ENCODE results near the gene PHKA2.

PHKA2 gene

DNA sequence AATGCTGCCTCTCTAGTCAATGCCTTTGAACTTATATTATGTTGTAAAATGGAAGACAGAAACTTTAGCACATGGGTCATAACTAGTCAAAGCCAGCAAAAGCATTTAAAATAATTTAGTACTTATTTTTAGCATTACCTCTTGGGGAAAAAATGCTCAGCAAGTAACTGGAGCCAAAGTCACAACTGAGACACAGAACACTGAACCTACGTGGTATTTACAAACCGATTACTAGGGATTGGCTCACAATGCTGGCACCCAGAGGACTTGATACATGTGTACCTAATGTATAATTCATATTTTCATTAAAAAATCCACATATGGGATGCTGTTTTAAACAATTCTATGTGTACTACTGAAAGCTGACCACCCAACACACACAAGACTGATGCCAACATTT, 38.4 kb downstream of the PHKA2 start:
- intact Hi-C loops (cut with DNase I), result no loop called here
- no peak for DNase-seq

DNA sequence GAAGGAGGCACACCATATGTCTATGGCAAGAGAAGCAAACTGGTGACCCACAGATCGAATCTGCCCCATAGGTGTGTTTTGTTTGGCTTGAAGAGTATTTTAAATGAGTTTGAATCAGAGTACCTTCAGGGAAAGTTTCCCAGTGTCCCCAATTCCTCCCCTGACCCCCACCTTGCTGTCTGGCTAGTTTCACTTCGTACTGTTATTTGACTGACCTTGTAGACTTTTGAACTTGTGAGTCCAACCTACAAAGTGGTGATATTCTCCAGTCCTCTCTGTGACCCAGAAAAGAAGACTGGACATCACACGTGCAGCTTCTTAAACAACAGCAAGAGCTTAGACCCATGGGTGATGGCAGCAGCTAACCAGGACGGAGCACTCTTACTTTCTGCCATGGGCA, 39.4 kb downstream of the PHKA2 start:
- intact Hi-C loops (cut with DNase I), result no loop called here
- DNase-seq, result no peak

DNA sequence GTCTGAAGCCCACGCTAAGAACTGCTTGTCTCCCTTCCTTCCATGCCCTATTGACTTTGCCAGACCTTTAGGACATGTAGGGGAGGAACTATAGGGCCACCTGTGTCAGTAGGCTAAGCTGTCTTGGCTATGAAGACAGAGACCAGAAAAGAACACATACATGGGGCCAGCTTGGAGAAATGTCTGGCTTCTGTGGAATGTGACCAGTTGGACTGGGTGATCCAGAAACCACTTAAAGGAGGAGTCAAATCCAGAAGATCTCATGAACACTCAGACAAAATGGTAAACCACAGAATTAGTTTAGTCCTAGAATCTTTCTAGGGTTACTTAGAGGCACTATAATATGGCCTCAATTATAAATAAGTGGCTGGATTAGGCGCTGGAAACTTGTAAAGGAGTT, 42.0 kb downstream of the PHKA2 start:
- DNase-seq, result no peak

DNA sequence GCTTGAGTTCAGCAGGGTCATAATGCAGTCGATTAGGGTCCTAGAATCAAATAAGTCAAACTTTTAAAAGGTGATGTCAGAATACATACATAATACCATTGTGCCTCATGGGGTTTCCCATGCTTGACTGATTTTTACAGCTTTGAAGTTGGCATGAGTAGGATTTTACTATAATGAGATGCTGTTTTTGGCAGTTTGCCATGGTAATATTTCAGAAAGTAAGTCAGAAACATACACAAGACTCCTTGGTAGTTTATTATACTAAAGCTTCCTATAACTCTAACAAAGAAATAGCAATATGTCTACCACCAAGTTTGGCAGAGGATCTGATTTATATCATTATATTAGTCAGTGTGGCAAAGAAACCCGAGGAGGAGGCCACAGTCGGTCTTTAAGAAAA, 45.2 kb downstream of the PHKA2 start:
- intact Hi-C loops (cut with DNase I), result loop anchor here (10.0 kb wide), 1 partner anchor 396 kb away; no protein-coding TSS in a partner anchor

More for the DNA sequence above, 42.0 kb downstream of the PHKA2 start:
- intact Hi-C loops (cut with DNase I), result no loop called here

DNA sequence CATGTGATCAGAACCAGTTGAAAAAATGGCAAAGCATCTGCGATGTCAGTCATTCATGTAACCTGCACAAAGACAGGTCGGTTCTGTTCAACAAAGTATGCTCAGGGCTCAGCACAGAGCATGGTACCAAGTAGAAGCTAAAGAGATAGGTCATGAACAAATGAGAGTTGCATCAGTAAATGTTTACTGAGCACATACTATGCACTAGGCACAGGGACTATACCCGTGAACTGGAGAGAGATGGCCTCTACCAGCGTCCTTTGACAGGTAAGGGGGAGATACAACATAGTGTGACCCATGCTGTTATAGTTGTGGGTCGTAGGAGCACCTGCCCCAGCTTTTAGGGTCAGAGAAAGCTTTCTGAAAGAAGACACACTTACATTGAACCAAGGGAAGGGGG, 46.7 kb downstream of the PHKA2 start:
- DNase-seq, result no peak
- intact Hi-C loops (cut with DNase I), result loop anchor here (10.0 kb wide), 1 partner anchor 398 kb away; no protein-coding TSS in a partner anchor

More for the DNA sequence above, 45.2 kb downstream of the PHKA2 start:
- no peak for DNase-seq

DNA sequence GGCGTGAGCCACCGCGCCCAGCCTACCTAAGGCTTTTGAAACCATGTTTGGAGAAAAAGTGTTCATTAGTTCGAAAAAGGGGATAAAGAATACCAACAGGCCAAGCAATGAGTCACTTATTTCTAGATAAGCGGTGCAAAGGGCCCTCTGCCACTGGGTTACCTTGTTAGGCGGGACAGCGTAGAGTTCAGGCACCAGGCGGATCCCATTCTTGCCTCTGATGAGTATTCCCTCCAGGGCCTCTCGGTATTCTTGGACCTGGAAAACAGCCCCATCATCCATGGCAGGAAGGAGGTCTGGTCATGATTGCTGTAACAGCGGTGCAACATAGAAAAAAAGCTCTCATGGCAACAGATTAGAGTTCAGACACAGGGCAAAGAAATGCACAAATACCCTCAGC, 48.0 kb downstream of the PHKA2 start:
- intact Hi-C loops (cut with DNase I), result loop anchor here (10.0 kb wide), 1 partner anchor 399 kb away; no protein-coding TSS in a partner anchor
- no peak for DNase-seq

DNA sequence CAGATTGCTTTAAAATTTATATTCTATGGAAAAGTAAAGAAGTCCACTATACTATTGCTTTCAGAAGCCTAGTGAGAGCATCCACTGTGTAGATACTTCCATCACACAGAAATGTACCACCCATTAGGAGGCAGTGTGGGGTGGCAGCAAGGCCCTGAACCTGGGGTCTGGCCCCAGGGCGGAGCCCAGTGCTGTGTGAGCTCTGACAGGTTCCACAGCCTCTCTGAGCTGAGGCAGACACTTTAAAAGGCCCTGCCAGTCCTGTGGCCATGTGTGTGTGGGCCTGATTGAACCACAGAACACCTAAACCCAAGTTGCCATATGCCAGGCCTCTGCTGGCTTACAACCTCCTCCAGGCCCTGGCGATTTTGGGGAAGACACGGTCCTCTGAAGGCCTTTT, 49.2 kb downstream of the PHKA2 start:
- intact Hi-C loops (cut with DNase I), result loop anchor here (10.0 kb wide), 1 partner anchor 400 kb away; no protein-coding TSS in a partner anchor
- DNase-seq, result no peak

DNA sequence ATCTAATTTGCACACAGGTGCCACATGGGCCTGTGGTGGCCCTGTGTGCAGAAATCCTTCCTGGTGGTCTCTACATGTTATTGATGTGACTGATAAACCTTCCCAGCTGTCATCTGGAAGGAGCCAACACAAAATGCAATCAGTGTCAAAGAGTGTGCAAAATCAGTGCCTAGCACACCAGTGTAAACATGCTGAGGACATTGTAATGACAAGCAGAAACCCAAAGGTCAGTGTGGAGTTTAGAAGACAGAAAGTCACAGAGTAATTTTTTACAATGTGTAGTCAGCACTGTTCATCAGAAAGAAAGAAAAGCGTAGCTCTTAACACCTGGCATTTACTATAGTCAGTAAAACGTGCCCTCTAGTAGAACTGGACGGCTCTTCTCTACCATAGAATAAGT, 50.3 kb downstream of the PHKA2 start:
- intact Hi-C loops (cut with DNase I), result loop anchor here (10.0 kb wide), 1 partner anchor 401 kb away; no protein-coding TSS in a partner anchor
- DNase-seq, result no peak

DNA sequence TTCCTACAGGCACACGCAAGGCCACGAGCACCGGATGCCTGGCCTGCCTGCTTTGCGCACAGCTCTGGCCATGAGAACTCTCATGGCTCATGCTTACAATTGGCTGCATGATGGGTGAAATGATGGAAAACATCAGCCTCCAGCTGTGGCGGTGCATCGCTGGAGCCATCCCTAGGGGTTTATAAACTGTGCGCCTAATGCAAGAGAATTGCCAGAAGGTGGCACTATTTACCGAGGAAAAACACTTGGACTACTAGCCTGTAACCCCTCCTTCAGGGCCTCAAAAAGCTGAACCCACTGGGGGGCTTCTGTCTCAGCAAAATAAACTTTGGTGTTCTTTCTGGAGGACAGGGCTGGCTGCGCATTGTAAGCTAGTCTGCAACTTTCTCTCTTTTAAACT, 51.9 kb downstream of the PHKA2 start:
- intact Hi-C loops (cut with DNase I), result loop anchor here (10.0 kb wide), 1 partner anchor 403 kb away; no protein-coding TSS in a partner anchor

DNA sequence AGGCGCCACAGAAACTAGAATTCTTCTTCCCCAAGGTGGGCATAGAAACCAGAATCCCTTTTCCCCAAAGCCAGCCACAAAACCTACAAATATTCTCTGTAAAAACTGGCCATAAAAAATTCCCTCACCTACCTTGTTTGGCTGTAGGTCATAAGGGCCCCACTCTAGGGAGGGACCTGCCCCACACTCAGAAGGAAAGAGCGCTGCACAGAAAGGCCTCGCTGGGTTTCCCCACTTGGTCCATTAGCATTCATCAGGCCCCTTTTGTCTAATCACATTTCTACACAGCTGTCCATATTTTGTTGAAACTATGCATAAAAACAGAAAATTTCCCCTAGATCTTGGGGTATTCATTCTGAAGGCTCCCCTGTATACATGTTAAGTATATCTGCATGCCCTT, 54.1 kb downstream of the PHKA2 start:
- DNase-seq, result no peak
- intact Hi-C loops (cut with DNase I), result loop anchor here (10.0 kb wide), 1 partner anchor 405 kb away; no protein-coding TSS in a partner anchor

More for the DNA sequence above, 51.9 kb downstream of the PHKA2 start:
- DNase-seq, result peak in 17 of 42 donors; percentile 1 to 60 (median 18)

DNA sequence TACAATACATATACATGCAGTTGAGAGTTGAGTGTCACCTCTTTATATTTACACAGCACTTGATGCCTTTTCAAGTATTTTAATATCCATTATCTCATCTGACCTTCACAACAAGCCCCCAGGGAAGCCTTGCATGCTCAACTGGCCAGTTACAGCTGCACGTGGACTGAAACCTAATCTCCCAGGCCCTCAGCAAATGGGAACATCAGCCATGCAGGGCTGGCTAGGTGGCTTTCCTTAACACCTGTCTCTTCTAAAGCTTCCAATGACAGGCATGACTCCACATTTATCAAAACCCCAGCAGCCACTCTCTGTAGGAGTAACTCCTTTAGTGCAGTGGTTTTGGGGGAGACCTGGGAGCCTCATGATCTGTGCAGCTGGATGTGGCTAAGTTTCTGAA, 56.4 kb downstream of the PHKA2 start:
- intact Hi-C loops (cut with DNase I), result no loop called here
- DNase-seq, result no peak

DNA sequence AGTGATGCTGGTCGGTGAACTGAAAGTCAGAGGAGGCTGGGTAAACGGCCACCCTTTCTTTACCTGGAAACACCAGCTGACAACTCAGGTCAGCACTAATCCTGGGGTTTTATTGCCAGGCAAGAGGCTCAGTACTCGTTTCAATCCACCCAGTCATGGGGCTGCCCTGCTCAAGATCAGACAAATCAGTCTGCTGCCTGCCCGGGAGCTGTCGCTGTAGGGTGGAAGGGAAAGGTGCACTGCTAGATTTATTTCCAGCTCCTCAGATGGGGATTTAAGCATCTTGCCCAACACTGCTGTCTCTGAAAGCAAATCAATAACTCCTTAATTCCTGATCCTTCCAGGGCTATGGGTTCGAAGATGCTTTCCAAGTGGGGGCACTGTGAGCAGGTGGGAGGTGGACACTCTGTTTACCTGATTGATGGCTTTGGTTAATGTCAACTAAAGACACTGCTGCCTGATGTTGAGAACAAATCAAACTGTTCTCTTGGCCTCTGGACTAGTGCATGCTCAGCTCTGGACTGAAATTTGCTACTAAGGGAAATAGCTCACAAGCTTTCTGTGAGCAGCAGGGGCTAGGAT, 59.3 kb downstream of the PHKA2 start:
- DNase-seq, result no peak
- intact Hi-C loops (cut with DNase I), result no loop called here

DNA sequence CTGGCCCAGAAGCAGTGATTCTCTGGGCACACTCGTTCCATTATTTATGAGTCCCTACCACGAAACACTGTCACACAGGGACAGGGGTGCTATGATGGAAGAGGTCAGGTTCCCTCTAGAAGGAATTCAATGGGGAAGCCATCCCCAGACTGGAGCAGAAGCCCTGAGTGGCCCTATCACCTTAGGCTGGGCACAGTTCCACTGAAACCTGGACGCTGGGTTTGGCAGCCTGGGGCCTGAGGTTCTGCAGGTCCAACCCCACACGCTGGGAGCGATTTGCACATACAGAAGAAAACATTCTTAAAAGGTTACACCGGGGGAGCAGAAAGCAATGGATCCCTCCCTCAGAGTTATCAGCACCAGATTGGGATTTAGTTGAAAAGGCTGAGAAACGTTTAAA, 63.3 kb downstream of the PHKA2 start:
- DNase-seq, result no peak
- intact Hi-C loops (cut with DNase I), result no loop called here

DNA sequence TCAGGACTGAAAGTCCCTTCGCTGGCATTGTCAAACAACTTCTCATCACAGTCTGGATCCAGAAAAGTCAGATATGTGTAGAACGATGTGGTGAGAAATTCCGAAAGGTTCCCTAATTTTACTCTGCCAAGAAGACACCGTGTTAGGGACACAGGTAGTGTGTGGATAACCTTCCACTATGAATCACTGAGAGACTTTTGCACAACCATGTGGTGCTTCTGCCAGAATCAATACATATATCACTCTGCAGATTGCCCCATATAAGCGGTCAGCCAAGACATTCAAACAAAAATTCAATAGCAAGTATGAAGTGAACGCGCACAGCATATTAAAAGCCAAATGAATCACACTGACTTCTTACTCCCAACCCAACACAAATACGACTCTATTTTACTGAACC, 63.8 kb downstream of the PHKA2 start:
- DNase-seq, result no peak
- intact Hi-C loops (cut with DNase I), result no loop called here

DNA sequence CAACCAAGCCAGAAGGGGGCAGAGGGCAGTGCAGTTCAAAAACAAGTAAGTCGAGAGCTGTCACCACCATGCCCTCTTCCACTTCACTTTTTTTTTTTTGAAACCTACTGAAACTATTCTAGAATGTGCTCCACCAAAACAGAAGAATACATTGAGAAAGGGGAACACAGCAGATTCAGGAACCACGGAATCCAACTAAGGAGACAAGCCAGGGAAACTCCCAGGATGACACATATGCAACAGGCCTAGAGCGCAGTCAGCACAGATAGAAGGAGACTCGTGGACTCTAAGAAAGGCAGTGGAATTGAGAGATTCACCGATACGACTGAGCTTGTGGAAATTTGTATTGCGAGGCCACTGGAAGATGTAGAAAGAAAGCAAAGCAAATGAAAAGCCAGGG, 66.1 kb downstream of the PHKA2 start:
- intact Hi-C loops (cut with DNase I), result no loop called here
- no peak for DNase-seq

DNA sequence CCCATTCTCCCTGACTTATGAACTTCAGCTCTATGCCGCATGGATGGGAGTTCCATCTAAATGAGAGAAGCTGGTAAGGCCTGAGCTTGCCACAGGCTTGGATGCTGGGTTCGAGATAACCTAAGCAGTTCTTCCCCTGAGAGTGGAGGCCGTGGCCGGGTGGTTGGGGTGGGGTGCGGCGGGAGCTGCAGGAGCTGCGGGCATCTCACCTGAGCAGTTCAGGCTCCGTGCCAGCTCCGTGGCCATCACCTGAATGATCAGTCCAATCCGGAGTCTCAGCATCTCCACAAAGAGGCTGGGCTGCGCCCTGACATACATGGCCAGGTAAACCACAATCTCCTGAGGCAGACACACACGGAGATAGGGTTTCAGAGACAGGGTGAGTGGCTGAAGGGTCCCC, 77.6 kb downstream of the PHKA2 start:
- DNase-seq, result no peak
- intact Hi-C loops (cut with DNase I), result no loop called here

DNA sequence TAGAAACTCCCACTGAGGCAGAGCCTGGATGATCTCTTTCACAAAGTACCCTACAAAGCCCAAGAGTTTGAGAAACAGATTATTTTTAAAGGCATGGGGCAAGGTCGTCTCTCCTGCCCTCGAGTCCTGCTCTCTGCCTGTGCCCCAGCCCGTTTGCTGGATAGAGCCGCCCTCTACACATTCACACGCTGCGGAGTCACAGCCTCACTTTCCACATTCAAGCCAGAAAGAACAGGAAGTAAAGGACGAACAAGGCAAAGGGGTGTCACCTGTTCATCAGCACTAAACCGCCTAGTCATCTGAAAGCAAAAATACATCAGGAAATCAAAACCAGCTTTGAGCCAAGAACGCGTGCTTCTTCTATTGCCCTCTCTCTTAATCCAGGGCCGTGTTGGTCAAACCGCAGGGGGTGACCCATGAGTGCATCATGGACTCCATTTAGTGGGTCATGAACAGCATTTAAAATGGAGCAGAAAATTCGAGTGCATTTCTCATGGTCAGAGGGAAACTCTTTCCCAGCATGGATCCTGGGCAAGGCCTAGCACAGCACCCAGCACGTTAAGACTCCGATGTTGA, 83.4 kb downstream of the PHKA2 start:
- peak in 1 of 42 donors; percentile 26 for DNase-seq
- intact Hi-C loops (cut with DNase I), result no loop called here

DNA sequence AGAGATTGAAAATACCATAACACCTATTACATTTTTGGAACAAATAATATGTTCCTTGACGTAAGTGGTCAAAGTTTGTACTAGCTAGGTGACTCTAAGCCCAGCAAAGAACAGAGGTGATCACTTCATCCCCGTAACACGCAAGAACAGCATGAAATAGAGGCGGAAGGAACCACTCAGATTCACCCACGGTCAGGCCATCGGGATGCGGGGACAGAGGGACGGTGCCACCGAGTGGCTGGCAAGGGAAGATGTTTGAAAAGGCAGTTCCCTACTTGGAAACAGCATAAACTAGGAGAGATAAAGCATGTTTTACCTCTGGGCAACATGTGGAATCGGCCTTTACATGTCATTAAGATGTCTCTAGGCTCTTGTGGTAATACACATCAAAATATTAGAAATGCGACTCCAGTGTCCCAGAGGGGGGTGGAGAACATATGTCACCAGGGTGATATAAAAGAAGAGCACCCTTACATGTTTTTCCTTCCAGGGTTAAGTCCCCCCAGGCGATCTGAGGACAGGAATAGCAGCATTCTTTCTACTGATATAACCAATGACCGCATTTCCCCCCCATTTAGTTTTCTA, 84.0 kb downstream of the PHKA2 start:
- peak in 19 of 42 donors; percentile 30 to 69 (median 50) for DNase-seq
- intact Hi-C loops (cut with DNase I), result loop anchor here (10.0 kb wide), 1 partner anchor 505 kb away; no protein-coding TSS in a partner anchor

DNA sequence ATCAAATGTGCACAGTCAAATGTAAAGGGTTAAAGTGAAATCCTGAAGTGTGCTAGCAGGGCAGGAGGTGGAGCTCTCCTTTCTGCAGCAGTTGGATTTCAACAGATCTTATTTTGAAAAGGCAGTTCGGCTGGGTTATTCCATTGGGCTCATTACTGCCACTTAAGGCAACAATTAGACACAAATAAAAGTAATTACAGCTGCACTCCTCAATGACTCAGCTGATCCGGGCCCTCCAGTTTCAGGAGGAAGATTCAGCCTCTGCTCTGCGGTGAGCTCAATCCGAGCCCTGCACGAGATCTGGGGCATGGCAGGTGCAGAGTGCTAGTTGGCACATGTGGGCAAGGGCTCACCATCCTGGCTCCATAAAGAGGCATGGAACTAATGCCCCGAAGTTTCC, 85.4 kb downstream of the PHKA2 start:
- intact Hi-C loops (cut with DNase I), result loop anchor here (10.0 kb wide), 1 partner anchor 504 kb away; no protein-coding TSS in a partner anchor
- DNase-seq, result peak in 7 of 42 donors; percentile 20 to 55 (median 34)

DNA sequence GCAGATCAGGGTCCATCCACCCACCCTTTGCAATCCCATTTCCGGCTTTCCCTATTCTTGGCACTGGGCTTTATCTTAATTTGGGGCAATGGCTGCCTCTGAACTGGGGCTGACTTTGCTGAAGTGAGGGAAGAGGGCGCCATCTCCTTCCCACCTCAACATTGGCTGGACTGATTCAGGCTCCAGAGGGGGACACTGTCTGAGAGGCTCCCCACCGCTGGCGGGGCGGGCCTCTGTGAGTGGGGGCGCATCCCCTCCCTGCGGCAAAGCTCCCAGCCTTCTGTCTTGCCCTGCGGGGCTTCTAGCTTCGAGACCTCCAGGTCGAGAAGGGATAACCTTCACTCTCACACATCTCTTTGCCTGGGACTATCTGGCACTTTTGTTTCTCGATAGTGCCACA, 85.8 kb downstream of the PHKA2 start:
- no peak for DNase-seq
- intact Hi-C loops (cut with DNase I), result loop anchor here (10.0 kb wide), 1 partner anchor 503 kb away; no protein-coding TSS in a partner anchor

Data from head of caudate nucleus (tissue), 42 donors.